NCI-H187 (cell line): ENCODE results near the gene DEXI.

Experiments used
- DNase-seq, 2 experiments: peaks; one replicate each; lab custom pipeline; 2025; lab: John Stamatoyannopoulos, UW

Gene DEXI

GRCh38 chr16:10942352-10943063 lies at the start of gene DEXI:
TSS of gene DEXI (minus strand) at chr16:10942468. CDS start at chr16:10942005, 463 bp downstream.
- DNase-seq = peak; percentile 26 to 70

- no peak for DNase-seq
These were observed 48.1 kb upstream of the DEXI start for GRCh38 chr16:10990378-10990777.

- DNase-seq = no peak
These were observed 47.3 kb upstream of the DEXI start for GRCh38 chr16:10989559-10989958.

GRCh38 chr16:10988879-10989278 lies 46.6 kb upstream of the DEXI start:
- no peak for DNase-seq

- DNase-seq = no peak
These were observed 46.0 kb upstream of the DEXI start for GRCh38 chr16:10988164-10988803.

GRCh38 chr16:10987361-10988163 lies 45.3 kb upstream of the DEXI start:
- DNase-seq = no peak

- no peak for DNase-seq
These were observed 42.2 kb upstream of the DEXI start for GRCh38 chr16:10984509-10984908.

- no peak for DNase-seq
These were observed 40.9 kb upstream of the DEXI start for GRCh38 chr16:10983159-10983558.

- DNase-seq = no peak
These were observed 40.3 kb upstream of the DEXI start for GRCh38 chr16:10982465-10983150.

GRCh38 chr16:10981697-10982216 lies 39.5 kb upstream of the DEXI start:
- DNase-seq = no peak

GRCh38 chr16:10980813-10981212 lies 38.5 kb upstream of the DEXI start:
- no peak for DNase-seq

GRCh38 chr16:10979717-10980601 lies 37.7 kb upstream of the DEXI start:
- DNase-seq = no peak

GRCh38 chr16:10978871-10979446 lies 36.7 kb upstream of the DEXI start:
- DNase-seq = no peak

GRCh38 chr16:10978124-10978523 lies 35.9 kb upstream of the DEXI start:
- no peak for DNase-seq

- no peak for DNase-seq
These were observed 34.4 kb upstream of the DEXI start for GRCh38 chr16:10976634-10977033.

- DNase-seq = no peak
These were observed 30.7 kb upstream of the DEXI start for GRCh38 chr16:10972819-10973464.

GRCh38 chr16:10972108-10972818 lies 30.0 kb upstream of the DEXI start:
- DNase-seq = no peak

- DNase-seq = peak; percentile 22 to 32
These were observed 29.3 kb upstream of the DEXI start for GRCh38 chr16:10971560-10971961.

- no peak for DNase-seq
These were observed 27.8 kb upstream of the DEXI start for GRCh38 chr16:10970065-10970464.
